Gastroesophageal sphincter (tissue), 4 donors: ENCODE measurements around the gene TDRKH. TPM values are rescaled to one million over a fixed set of nuclear protein-coding genes. Genes with fewer than 3 reads are reported as not detected.

Experiments used
- ATAC-seq: fragments of 150-250 bp; one replicate; pipeline ENCODE4 v1.9.1; 2016; ENCODE audit warnings: mild to moderate bottlenecking, moderate library complexity
- H3K27ac ChIP-seq, 4 donors: fragments of 200-600 bp; sonication (generic) in 3 of 4; 1 replicate in 3 of 4; 2 replicates in 1 of 4; pipeline ENCODE4 v1.5.1; 2016 to 2019
- H3K27me3 ChIP-seq: fragments of 200-600 bp; sonication (generic); one replicate; pipeline ENCODE4 v1.5.1; 2019
- H3K36me3 ChIP-seq, 2 donors: fragments of 200-600 bp; sonication (generic); one replicate each; pipeline ENCODE4 v1.5.1; 2019; ENCODE audit warnings: control low read depth in 1 of 2
- H3K4me1 ChIP-seq, 3 donors: fragments of 200-600 bp; sonication (generic); 1 replicate in 2 of 3; 2 replicates in 1 of 3; pipeline ENCODE4 v1.5.1; 2016 to 2019; ENCODE audit warnings: control low read depth in 2 of 3
- H3K4me3 ChIP-seq, 2 donors: fragments of 200-600 bp; sonication (generic); one replicate each; pipeline ENCODE4 v1.5.1; 2019; ENCODE audit warnings: mild to moderate bottlenecking in 1 of 2, moderate library complexity in 1 of 2
- H3K9me3 ChIP-seq, 3 donors: fragments of 200-600 bp; sonication (generic); one replicate each; pipeline ENCODE4 v1.5.1; 2017 to 2019; ENCODE audit warnings: control low read depth in 2 of 3
- CTCF ChIP-seq, 4 experiments: fragments of 200-600 bp in 2 of 4; fragments of 450-650 bp in 2 of 4; sonication (generic) in 1 of 4; IDR thresholded peaks; one replicate each; pipeline ENCODE4 v1.5.1; 2017 to 2019; ENCODE audit warnings: antibody characterized with exemption in 4 of 4, mild to moderate bottlenecking in 2 of 4, moderate library complexity in 2 of 4
- EP300 ChIP-seq: sonication (generic); formaldehyde crosslinking; IDR thresholded peaks from one replicate; pipeline ENCODE4 v1.6.1; 2017; ENCODE audit warnings: antibody characterized with exemption, mild to moderate bottlenecking
- POLR2A ChIP-seq, 2 donors: fragments of 450-650 bp; IDR thresholded peaks; one replicate each; pipeline ENCODE4 v1.6.1; 2017; ENCODE audit warnings: antibody characterized with exemption in 2 of 2, mild to moderate bottlenecking in 2 of 2, moderate library complexity in 1 of 2
- POLR2AphosphoS5 ChIP-seq: sonication (generic); formaldehyde crosslinking; IDR thresholded peaks from one replicate; pipeline ENCODE4 v1.6.1; 2017; ENCODE audit warnings: antibody characterized with exemption
- WGBS, 2 donors: methylation state at CpG; one replicate each; pipeline ENCODE4 v1.1.5; 2018; ENCODE audit warnings: low coverage in 1 of 2; 5-methylcytosine and 5-hydroxymethylcytosine counted together
- total RNA-seq, 4 donors: library from RNA; depleted of rRNA; stranded (reverse); fragments of >200 nt; gene quantifications; one replicate each; pipeline ENCODE4 v1.1.0, GENCODE V29; 2016

TDRKH gene
- total RNA-seq, 4 donors from 2014 or later, result 4.4 to 10.6 (median 7.9) TPM

- H3K27me3 ChIP-seq, result peaks cover 19% of the 10 kb centered on the region
- H3K27ac ChIP-seq, result no peak overlapping the region
- WGBS, 2 donors, result 18 to 80% methylated on average over 1 to 2 of the region's 10 CpGs
- H3K4me1 ChIP-seq, result peaks cover 0 to 36% (median 0%) of the 10 kb centered on the region in 3 donors
- H3K36me3 ChIP-seq, result no peaks in the 10 kb centered on the region
- TF ChIP-seq POLR2AphosphoS5 (peak; percentile 50), EP300 (no peak)
- peak; percentile 64 for ATAC-seq
- no peaks in the 10 kb centered on the region for H3K9me3 ChIP-seq
- no peak overlapping the region for H3K4me3 ChIP-seq
Measured at GRCh38 chr1:151832318-151832980, 42.1 kb upstream of the TDRKH start.

GRCh38 chr1:151831605-151832004, 41.3 kb upstream of the TDRKH start, which contains the start of gene RORC:
Gene RORC (minus strand): TSS chr1:151831802. CDS start chr1:151831764, 38 bp downstream.
- ATAC-seq, result no peak
- WGBS, 2 donors, result 83% methylated on average over 1 of the region's 5 CpGs; no CpG with 5 or more reads in 1 of the 2 donors
- no peak within 1 kb of the TSS for H3K27ac ChIP-seq

GRCh38 chr1:151831256-151831591, 40.9 kb upstream of the TDRKH start:
- Histone ChIP-seq H3K4me1 (peaks cover 0 to 28% (median 0%) of the 10 kb centered on the region in 3 donors), H3K9me3 (no peaks in the 10 kb centered on the region), H3K4me3 (no peak overlapping the region), H3K27ac (no peak overlapping the region), H3K36me3 (no peaks in the 10 kb centered on the region), H3K27me3 (peaks cover 17% of the 10 kb centered on the region)
- WGBS, 2 donors, result 82% methylated on average over 4 of the region's 4 CpGs; no CpG with 5 or more reads in 1 of the 2 donors
- TF ChIP-seq POLR2AphosphoS5 (no peak), CTCF (IDR thresholded peaks at IDR 0.05) (no peak), POLR2A (IDR thresholded peaks at IDR 0.05) (no peak), EP300 (no peak)
- ATAC-seq, result no peak

More at GRCh38 chr1:151831605-151832004, 41.3 kb upstream of the TDRKH start, which contains the start of gene RORC:
- no peaks in the 10 kb centered on the region for H3K9me3 ChIP-seq
- H3K27me3 ChIP-seq, result peaks cover 13% of the 10 kb centered on the region
- H3K36me3 ChIP-seq, result no peaks in the 10 kb centered on the region
- H3K4me3 ChIP-seq, result no peak within 1 kb of the TSS
- H3K4me1 ChIP-seq, result peaks cover 0 to 28% (median 0%) of the 10 kb centered on the region in 3 donors
- no peak for TF ChIP-seq EP300
- TF ChIP-seq CTCF (IDR thresholded peaks at IDR 0.05), result no peak
- TF ChIP-seq POLR2A (IDR thresholded peaks at IDR 0.05), result no peak
- TF ChIP-seq POLR2AphosphoS5, result no peak

- Histone ChIP-seq H3K36me3 (no peaks in the 10 kb centered on the region), H3K4me1 (peaks cover 0 to 28% (median 0%) of the 10 kb centered on the region in 3 donors), H3K4me3 (no peak overlapping the region), H3K27ac (no peak overlapping the region), H3K9me3 (no peaks in the 10 kb centered on the region), H3K27me3 (peaks cover 16% of the 10 kb centered on the region)
- TF ChIP-seq POLR2AphosphoS5 (no peak), POLR2A (IDR thresholded peaks at IDR 0.05) (no peak), EP300 (no peak), CTCF (IDR thresholded peaks at IDR 0.05) (no peak)
- WGBS, 2 donors, result 0% methylated on average over 1 of the region's 6 CpGs; no CpG with 5 or more reads in 1 of the 2 donors
- no peak for ATAC-seq
Measured at GRCh38 chr1:151830055-151830454, 39.8 kb upstream of the TDRKH start.

- no peak for ATAC-seq
Measured at GRCh38 chr1:151829352-151830046, 39.2 kb upstream of the TDRKH start.

More at GRCh38 chr1:151829352-151830046, 39.2 kb upstream of the TDRKH start:
- Histone ChIP-seq H3K4me3 (no peak overlapping the region), H3K4me1 (peaks cover 0 to 28% (median 0%) of the 10 kb centered on the region in 3 donors), H3K9me3 (no peaks in the 10 kb centered on the region), H3K27me3 (peaks cover 14% of the 10 kb centered on the region), H3K36me3 (no peaks in the 10 kb centered on the region), H3K27ac (no peak overlapping the region)
- WGBS, 2 donors, result 10 to 40% methylated on average over 1 to 4 of the region's 4 CpGs
- TF ChIP-seq POLR2AphosphoS5 (no peak), POLR2A (IDR thresholded peaks at IDR 0.05) (no peak), EP300 (no peak), CTCF (IDR thresholded peaks at IDR 0.05) (no peak)
